Stimulated activated CD8-positive, alpha-beta memory T cell treated with anti-CD3 and anti-CD28 coated beads, Interleukin-12 subunit alpha, Interleukin-12 subunit beta, amount 100 ng/mL, for 4 hours (primary cell): Measurements from ENCODE around the gene CFD.
"Not testable (repeated sequence)": the region's sequence is repeated elsewhere in the genome, so short reads cannot be mapped to it uniquely, and the experiment has no call there.

ENCODE experiments used
- DNase-seq: peaks from one replicate; pipeline ENCODE4 v3.0.0-alpha.2; 2020; ENCODE audit warnings: low read depth

The CFD gene

DNA sequence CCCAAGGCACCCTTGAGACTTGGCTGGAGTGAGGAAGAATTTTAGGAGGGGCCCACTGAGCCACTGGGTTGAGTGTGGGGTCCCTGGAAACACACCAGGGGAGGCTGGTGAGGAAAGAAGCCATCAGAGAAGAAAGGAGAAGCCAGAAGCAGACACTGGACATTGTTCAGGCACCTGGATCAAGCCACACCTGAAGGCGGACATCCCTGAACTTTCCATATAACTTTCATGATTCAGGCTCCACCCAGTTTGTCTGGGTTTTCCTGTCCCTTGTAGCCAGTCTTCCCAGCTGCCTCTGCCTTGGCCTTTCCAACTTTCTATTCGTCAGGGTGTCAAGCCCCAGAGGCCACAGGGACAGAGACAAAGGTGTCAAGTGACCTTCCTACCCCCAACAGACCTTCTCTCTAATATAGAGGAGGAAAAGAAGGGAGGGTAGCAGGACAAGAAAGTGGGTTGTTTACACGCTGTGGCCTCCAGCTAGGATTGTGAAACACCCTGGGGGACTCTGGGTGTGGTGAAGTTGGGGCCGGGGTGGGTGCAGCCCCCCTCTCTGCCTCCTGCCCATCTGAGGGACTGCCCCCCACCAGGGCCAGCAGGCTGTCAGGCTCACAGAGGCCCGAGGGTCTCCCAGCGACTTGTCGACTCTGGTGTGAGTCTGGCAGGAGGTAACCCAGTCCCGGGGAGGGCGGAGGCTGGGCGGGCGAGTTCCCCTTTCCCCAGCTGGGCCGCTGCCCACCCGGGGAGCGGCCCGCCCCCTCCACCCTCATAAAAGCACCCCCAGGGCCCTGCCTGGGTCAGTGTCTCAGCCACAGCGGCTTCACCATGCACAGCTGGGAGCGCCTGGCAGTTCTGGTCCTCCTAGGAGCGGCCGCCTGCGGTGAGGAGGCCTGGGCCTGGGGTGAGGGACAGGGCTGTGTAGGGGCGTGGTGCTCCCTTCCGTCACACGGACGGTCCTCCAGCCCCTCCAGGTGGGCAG lies at the start of gene CFD:
TSS of gene CFD (plus strand) at position 797 of the 976 bp plus-strand sequence. CDS start at position 823, 26 bp downstream.
- DNase-seq = no peak

DNA sequence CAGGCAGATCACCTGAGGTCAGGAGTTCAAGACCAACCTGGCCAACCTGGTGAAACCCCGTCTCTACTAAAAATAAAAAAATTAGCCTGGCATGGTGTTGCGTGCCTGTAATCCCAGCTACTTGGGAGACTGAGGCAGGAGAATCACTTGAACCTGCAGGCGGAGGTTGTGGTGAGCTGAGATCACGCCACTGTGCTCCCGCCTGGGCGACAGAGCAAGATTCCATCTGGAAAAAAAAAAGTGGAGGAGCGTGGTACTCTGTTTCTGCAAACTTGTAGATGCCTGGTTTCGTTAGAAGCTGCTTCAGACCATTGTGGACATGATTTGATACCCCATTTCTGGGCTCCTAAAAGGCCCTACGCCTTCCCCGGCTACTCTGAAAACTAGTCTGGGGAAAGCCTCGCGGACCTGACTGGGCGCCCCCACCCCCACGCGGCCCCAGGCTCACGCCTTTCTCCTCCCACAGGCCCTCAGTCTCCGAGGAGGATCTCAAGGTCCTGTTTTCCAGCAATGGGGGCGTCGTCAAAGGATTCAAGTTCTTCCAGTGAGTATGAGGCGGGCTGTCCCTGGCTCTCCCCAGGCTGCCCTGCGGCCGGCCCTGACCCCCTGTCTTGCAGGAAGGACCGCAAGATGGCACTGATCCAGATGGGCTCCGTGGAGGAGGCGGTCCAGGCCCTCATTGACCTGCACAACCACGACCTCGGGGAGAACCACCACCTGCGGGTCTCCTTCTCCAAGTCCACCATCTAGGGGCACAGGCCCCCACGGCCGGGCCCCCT lies 49.2 kb upstream of the CFD start:
- DNase-seq = no peak

DNA sequence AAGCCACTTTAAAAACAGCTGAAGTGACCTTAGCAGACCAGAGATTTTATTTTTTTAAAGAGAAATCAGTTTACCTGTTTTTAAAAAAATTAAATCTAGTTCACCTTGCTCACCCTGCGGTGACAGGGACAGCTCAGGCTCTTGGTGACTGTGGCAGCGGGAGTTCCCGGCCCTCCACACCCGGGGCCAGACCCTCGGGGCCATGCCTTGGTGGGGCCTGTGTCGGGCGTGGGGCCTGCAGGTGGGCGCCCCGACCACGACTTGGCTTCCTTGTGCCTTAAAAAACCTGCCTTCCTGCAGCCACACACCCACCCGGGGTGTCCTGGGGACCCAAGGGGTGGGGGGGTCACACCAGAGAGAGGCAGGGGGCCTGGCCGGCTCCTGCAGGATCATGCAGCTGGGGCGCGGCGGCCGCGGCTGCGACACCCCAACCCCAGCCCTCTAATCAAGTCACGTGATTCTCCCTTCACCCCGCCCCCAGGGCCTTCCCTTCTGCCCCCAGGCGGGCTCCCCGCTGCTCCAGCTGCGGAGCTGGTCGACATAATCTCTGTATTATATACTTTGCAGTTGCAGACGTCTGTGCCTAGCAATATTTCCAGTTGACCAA lies 48.5 kb upstream of the CFD start:
- DNase-seq = no peak

DNA sequence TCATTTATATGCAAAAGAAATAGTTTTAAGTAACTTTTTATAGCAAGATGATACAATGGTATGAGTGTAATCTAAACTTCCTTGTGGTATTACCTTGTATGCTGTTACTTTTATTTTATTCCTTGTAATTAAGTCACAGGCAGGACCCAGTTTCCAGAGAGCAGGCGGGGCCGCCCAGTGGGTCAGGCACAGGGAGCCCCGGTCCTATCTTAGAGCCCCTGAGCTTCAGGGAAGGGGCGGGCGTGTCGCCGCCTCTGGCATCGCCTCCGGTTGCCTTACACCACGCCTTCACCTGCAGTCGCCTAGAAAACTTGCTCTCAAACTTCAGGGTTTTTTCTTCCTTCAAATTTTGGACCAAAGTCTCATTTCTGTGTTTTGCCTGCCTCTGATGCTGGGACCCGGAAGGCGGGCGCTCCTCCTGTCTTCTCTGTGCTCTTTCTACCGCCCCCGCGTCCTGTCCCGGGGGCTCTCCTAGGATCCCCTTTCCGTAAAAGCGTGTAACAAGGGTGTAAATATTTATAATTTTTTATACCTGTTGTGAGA lies 47.9 kb upstream of the CFD start:
- DNase-seq = no peak

DNA sequence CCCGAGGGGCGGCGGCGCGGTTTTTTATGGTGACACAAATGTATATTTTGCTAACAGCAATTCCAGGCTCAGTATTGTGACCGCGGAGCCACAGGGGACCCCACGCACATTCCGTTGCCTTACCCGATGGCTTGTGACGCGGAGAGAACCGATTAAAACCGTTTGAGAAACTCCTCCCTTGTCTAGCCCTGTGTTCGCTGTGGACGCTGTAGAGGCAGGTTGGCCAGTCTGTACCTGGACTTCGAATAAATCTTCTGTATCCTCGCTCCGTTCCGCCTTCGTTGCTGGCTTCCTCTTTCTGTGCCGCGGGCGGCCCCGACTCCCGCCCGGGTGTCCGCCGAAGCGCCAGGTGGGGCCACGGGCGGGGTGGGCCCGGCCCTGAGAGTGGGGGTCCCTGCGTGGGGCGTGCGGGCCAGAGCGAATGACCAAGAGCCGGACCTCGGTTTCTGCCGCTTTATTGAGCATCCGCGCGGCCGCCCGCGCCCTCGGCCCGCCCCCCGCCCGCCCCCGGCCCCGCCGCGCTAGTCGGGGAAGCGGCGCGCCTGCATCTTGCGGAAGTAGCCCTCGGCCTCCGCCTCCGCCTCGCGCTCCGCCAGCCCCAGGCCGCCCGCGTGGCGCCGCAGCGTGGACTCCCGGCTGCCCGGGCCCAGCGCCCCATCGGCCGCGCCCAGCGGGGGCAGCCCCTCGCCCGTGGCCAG lies 47.3 kb upstream of the CFD start:
- DNase-seq = no peak

DNA sequence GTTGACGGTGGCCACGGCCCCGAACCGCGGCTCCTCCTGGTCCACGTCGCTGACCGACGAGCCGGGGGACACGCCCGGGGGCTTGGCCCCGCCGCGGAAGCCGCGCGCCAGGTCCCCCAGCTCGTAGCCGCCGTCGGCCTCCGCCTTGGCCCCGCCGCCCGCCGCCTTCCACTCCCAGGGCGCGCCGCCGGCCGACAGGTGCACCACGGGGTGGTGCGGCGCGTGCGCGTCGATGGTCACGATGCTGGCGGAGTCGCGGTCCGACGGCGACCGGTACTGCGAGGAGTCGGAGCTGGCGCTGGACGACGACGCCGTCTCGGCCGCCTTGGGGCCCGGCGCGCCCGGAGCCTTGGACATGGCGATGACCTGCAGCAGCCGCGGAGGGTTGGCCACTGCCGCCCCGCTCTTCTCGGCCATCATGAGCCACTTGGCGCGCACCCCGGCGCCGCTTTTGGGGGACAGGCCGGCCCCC lies 46.7 kb upstream of the CFD start:
- no peak for DNase-seq

DNA sequence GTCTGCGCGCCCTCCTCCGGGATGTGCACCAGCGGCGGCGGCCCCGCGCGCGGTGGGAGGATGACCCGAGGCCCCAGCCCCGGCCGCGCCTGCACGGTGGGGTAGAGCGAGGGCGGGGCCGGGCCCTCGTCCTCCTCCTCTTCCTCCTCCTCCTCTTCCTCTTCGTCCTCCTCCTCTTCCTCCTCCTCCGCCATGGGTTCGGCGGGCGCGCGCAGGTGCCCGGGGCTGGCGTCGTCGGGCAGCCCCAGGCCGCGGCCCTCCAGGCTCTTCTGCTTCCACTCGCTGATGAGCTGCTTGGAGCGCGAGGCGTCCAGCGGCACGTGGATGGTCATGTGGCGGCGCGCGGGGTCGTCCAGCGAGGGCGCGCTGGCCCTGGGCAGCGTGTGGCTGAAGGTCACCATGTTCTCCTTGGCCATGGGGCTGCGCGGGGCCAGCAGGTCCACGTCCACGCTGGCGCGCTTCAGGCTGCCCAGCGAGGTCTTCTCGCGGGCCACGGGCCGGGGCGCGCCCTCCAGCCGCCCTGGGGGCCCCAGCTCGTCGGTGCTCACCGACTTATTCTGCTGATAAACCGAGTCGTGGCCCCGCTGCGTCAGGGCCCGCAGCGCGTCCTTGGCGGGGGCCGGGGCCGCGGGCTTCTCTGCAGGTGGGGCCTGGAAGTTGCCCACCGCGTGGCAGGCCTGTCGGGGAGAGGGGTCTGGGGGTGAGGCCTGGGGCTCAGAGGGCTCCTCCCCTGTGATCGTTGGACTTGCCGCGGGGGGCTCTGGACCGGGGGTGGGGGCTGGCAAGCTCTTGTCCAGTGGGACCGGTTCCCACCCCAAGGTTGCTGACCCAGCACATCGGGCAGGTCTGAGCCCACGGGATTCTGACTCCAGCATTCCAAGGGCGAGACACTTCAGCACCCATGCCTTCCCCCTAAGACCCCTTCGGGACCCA lies 46.0 kb upstream of the CFD start:
- no peak for DNase-seq

DNA sequence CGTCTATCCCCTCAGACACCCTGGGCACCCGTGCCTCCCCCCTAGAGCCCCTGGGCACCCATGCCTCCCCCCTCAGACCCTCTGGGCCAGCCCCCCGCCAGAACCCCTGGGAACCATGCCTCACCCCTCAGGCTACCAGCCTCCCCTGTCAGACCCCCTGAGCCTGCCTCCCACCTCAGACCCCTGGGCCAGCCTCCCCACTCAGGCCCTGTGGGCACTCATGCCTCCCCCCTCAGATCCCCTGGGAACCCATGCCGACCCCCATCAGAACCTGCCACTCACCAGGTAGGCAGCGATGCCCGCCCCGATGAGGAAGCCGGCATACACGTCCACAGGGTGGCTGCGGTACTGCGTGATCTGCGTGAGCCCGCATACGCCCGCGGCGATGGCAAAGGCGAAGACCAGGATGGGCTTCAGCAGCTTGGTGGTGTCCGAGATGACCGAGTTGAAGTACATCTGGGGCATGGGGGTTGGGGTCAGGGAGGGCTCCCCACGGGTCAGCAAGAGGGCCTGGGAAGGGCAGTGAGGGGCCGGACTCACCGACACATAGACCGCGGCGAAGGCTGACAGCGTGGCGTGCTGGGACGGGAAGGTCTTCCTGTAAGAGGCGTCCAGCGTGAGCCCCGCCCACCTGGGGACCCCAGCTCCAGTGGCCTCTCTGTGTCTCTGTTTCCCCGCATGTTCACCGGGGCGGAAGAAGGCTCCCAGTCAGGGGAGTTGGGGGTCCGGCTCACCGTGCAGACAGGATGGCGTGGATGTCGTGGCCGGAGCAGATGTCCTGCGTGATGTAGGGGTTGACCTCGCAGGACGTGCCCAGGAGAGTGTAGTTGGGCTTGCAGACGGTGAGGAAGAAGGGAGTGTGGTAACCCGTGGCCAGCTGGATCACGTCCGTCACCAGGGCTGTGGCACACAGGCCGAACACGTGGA lies 45.0 kb upstream of the CFD start:
- DNase-seq = no peak

DNA sequence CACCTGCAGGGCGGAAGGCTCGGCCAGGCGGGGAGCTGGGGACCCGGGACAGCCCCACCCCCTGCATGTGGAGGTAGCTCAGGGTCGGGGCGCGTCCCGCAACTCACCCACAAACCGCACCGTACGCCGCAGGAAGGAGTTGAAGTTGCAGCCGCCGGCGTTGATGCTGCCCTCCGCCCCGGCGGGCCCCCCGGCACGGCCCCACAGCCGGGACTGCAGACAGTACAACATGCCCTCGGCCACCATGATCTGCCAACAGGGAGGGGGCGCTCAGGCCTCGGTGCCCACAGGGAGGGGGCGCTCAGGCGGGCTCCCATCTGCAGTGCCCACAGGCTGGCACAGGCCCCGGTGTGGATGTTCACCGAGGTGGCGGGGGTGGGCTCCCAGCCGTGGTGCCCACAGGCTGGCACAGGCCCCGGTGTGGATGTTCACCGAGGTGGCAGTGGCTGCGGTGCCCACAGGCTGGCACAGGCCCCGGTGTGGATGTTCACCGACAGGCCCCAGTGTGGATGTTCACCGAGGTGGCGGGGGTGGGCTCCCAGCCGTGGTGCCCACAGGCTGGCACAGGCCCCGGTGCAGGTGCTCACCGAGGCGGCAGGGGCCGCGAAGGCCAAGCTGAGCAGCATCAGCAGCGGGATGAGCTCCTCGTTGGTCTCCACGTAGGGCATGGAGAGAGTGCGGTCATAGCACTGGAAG lies 44.2 kb upstream of the CFD start:
- no peak for DNase-seq

DNA sequence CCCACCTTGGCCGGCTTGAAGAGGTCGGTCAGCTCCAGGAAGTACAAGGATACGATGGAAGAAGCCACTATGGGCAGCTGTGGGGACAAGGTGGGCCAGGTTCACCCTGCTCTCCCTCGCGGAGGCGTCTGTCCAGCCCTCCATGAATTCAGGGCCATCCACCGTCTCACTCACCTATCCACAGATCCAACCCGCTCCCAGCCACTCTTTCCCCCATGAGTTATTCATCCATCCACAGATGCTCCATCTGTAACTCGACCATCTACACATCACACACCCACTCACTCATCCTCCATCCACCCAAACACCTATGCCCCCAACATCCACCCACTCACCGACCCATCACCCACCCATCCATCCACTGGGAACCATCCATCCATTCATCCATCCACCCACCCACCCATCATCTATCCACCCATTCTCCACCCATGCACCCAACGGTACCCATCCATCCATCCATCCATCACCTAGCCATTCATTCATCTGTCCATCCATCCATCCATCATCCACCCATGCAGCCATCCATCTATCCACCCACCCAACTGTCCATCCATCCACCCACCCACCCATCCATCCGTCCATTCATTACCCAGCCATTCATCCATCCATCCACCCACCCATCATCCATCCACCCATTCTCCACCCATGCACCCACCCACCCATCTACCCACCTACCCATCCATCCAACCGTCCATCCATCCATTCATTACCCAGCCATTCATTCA lies 43.5 kb upstream of the CFD start:
- no peak for DNase-seq

DNA sequence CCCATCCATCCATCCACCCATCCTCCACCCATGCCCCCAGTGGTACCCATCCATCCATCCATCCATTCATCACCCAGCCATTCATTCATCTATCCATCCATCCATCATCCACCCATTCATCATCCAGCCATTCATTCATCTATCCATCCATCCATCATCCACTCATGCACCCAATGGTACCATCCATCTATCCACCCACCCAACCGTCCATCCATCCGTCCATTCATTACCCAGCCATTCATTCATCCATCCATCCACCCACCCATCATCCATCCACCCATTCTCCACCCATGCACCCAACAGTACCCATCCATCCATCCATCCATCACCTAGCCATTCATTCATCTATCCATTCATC lies 43.0 kb upstream of the CFD start:
- DNase-seq = no peak

DNA sequence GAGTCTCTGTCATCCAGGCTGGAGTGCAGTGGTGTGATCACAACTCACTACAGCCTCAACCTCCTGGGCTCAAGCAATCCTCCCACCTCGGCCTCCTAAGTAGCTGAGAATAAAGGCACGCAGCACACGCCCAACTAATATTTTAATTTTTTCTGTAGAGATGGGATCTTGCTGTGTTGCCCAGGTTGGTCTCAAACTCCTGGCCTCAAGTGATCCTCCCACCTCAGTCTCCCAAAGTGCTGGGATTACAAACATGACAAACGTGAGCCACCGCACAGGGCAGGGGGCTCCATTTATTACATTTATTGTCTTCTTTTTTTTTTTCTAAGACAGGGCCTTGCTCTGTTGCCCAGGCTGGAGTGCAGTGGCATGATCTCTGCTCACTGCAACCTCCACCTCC lies 39.3 kb upstream of the CFD start:
- not testable (repeated sequence) for DNase-seq

DNA sequence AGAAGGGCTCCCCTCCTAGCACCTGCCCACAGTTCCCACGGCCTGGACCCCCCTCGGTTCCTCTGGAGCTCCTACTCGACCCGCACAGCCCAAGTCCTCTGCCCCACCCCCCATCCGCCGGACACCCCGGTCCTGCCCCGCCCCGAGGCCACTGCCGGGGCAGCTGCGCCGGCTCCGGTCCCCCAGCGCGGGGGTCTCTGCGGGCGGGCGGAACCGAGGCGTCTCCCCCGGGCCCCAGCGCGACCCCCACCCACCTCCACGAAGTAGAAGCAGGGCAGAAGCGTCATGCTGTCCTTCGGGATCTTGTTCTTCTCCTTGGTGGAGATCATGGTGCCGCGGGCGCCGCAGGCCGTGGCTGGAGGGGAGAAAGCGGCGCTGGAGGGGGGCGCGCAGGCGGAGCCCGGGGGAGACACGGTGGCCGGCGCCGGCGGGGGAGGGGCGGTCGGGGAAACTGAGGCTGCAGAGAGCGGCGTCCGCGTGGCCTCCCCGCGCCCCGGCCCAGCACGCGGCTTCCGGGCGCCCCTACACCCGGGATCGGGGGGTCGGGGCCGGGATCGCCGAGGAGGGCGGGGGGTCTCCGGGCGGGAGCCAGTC lies 38.1 kb upstream of the CFD start:
- no peak for DNase-seq

DNA sequence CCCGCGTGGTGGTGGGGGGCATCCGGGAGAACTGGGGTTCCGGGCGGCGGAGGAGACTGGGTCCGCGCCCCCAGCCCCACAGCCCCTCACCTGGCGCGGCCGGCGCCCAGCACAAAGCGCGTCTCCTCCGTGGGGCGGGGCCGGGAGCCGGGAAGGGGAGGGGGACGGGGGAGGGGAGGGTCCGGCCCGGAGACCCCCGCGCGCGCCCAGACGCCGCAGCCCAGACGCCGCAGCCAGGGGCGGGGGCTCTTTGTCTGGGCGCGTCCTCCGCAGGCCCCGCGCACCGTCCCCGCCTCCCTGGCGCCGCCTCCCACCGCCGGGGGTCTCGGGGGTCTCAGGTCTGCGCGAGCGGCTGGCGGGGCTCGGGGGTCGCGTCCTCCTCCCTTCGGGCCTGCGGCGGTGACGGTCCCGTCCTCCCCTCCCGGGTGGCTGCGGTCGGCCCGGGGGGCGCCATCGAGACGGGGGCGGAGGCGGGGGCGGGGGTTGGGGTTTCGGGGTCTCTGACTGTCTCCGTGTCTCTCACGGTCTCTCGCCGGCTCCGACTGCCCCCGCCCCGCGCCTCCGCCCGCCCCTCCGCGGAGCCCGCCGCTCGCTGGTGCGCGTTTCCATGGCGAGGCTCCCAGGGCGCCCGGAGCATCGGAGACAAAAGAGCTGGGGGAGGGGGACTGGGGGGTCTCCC lies 37.5 kb upstream of the CFD start, which contains the start of gene PLPPR3:
TSS of gene PLPPR3 (minus strand) at position 131 of the 679 bp plus-strand sequence. CDS start 396 bp downstream, outside the sequence.
- DNase-seq = no peak

DNA sequence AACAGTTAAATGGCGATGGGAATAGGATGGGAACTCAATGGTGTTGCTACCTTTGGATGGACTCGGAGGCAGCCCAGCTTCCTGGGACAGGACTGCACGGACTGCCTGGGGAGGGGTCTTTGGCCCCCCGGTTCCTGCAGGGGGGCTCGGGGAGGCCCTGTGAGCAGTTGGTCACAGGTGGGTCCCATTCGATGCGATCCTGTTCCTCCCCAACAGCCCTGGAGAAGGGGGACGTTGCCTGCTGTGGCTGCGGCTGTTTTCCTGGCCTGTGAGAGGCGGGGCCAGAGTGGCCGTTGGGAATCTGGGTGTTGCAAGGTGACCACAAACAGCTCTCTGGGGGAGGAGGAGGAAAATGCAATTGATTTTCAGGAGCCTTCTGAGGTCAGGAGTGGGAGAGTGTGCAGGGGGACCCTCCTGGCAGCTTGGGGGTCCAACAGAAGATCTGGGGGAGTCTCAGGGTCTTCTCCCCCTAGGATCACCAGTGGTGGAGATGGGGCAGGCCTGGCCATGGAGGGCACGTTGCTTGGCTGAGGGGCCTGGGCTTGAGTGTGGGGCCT lies 35.8 kb upstream of the CFD start:
- no peak for DNase-seq

DNA sequence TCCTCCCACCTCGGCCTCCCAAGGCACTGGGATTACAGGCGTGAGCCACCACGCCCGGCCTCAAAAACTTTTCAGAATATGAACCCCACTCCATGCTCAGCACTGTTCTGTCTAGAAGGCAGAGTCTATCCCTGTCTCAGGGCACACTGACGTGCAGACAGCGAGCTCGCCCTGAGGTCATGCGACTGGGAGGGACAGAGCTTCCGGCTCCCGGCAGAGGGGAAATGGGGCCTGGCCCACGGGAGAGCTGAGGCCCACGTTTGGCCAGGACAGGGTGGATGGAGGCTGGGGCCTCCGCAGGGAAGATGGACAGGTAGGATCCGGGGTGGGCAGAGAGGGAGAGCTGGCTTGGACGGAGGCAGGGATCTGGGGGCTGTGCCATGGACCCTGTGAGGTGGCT lies 34.6 kb upstream of the CFD start:
- no peak for DNase-seq
